ENCODE results near the gene ROR2.

DNA sequence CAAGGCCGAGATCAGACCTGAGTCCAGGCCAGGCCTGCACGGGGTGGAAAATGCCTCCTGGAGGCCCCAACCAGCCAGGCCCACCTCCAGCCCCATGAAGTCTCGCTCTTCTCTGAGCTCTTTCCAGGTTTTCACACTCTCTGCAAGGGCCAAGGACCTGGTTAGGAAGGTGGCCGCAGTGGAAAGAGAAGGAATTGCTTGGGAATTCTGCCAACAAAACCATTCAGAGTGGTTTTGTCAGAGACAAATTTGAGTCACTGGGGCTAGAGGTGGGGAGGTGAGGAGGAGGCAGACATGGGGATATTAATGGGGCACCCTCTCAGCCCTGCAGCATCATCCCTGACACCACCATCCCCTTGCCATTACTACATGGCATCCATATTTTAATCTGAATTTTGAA is 261.0 kb downstream of the ROR2 start:
- TF ChIP-seq, protein P1, sequence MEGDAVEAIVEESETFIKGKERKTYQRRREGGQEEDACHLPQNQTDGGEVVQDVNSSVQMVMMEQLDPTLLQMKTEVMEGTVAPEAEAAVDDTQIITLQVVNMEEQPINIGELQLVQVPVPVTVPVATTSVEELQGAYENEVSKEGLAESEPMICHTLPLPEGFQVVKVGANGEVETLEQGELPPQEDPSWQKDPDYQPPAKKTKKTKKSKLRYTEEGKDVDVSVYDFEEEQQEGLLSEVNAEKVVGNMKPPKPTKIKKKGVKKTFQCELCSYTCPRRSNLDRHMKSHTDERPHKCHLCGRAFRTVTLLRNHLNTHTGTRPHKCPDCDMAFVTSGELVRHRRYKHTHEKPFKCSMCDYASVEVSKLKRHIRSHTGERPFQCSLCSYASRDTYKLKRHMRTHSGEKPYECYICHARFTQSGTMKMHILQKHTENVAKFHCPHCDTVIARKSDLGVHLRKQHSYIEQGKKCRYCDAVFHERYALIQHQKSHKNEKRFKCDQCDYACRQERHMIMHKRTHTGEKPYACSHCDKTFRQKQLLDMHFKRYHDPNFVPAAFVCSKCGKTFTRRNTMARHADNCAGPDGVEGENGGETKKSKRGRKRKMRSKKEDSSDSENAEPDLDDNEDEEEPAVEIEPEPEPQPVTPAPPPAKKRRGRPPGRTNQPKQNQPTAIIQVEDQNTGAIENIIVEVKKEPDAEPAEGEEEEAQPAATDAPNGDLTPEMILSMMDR (IDR thresholded peaks at IDR 0.05; ENCODE audit: low read depth, low read length, missing input control): no peak
- TF ChIP-seq FOXA2 (IDR thresholded peaks at IDR 0.05) (no peak), RAD21 (IDR thresholded peaks at IDR 0.05) (no peak), SP1 (IDR thresholded peaks at IDR 0.05) (no peak), EGR1 (IDR thresholded peaks at IDR 0.05; ENCODE audit: low read depth in 2 of 2) (no peak), RXRA (IDR thresholded peaks at IDR 0.05) (no peak), GABPA (IDR thresholded peaks at IDR 0.05 in 1 of 2, conservative IDR thresholded peaks at IDR 0.05 in 1 of 2) (no peak), TAF1 (conservative IDR thresholded peaks at IDR 0.05) (no peak)
- TF ChIP-seq, protein P2, sequence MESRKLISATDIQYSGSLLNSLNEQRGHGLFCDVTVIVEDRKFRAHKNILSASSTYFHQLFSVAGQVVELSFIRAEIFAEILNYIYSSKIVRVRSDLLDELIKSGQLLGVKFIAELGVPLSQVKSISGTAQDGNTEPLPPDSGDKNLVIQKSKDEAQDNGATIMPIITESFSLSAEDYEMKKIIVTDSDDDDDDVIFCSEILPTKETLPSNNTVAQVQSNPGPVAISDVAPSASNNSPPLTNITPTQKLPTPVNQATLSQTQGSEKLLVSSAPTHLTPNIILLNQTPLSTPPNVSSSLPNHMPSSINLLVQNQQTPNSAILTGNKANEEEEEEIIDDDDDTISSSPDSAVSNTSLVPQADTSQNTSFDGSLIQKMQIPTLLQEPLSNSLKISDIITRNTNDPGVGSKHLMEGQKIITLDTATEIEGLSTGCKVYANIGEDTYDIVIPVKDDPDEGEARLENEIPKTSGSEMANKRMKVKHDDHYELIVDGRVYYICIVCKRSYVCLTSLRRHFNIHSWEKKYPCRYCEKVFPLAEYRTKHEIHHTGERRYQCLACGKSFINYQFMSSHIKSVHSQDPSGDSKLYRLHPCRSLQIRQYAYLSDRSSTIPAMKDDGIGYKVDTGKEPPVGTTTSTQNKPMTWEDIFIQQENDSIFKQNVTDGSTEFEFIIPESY (IDR thresholded peaks at IDR 0.05): no peak

Data from liver (tissue), 3 donors.